ENCODE results near the gene ARG2.
A peak's percentile ranks its signal among the peaks of the same experiment; 100 is the strongest.

ARG2 gene

DNA sequence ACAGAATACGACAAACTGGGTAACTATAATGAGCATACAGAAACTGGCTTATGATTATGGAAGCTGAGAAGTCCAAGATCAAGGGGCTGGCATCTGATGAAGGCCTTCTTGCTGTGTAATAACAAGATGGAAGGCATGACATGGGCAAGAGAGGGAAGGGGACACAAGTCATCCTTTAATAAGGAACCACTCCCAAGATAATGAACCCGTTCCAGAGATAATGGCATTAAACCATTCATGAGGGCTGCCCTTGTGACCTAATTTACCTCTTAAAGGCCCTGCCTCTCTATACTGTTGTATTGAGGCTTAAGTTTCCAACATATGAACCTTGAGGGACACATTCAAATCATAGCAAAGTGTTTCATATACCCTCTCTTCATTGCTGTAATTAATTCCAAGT lies 59.3 kb downstream of the ARG2 start (continued):
- TF ChIP-seq, protein P1, sequence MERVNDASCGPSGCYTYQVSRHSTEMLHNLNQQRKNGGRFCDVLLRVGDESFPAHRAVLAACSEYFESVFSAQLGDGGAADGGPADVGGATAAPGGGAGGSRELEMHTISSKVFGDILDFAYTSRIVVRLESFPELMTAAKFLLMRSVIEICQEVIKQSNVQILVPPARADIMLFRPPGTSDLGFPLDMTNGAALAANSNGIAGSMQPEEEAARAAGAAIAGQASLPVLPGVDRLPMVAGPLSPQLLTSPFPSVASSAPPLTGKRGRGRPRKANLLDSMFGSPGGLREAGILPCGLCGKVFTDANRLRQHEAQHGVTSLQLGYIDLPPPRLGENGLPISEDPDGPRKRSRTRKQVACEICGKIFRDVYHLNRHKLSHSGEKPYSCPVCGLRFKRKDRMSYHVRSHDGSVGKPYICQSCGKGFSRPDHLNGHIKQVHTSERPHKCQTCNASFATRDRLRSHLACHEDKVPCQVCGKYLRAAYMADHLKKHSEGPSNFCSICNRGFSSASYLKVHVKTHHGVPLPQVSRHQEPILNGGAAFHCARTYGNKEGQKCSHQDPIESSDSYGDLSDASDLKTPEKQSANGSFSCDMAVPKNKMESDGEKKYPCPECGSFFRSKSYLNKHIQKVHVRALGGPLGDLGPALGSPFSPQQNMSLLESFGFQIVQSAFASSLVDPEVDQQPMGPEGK (CRISPR knock-in tag; IDR thresholded peaks at IDR 0.05; ENCODE audit: borderline replicate concordance) = no peak
- no peak for TF ChIP-seq SNAI2 (CRISPR knock-in tag; IDR thresholded peaks at IDR 0.05)
- no peak for TF ChIP-seq ARNTL (CRISPR knock-in tag; IDR thresholded peaks at IDR 0.05; ENCODE audit: borderline replicate concordance, low read depth)
- no peak for TF ChIP-seq PPARA (CRISPR knock-in tag; IDR thresholded peaks at IDR 0.05; ENCODE audit: borderline replicate concordance)
- TF ChIP-seq ISL1 (CRISPR knock-in tag; IDR thresholded peaks at IDR 0.05) = no peak
- TF ChIP-seq OSR1 (CRISPR knock-in tag; IDR thresholded peaks at IDR 0.05) = no peak

DNA sequence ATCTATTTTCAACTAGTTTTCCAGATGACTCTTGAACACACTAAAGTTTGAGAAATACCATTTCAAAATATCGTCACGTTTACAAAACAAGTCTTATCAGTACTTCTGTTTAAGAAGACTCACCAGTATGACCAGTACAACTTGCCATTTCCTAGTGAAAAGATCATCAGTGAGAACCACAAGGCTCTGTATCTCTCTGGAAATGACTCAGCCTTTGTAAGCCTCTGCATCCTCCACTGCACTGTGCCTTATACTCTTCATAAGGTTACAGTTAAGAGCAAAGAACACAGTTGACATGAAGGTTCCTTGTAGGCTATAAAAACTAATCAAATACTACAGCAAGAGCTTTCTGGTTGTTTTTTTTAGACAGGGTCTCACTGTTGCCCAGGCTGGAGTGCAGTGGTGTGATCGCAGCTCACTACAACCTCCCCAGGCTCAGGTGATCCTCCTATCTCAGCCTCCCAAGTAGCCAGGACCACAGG lies 60.4 kb downstream of the ARG2 start:
- TF ChIP-seq TOX (CRISPR knock-in tag; IDR thresholded peaks at IDR 0.05; ENCODE audit: borderline replicate concordance) (no peak), ARNTL (CRISPR knock-in tag; IDR thresholded peaks at IDR 0.05; ENCODE audit: borderline replicate concordance, low read depth) (no peak), ZNF565 (CRISPR knock-in tag; conservative IDR thresholded peaks at IDR 0.05; ENCODE audit: low read depth) (no peak), OSR1 (CRISPR knock-in tag; IDR thresholded peaks at IDR 0.05) (no peak), PPARA (CRISPR knock-in tag; IDR thresholded peaks at IDR 0.05; ENCODE audit: borderline replicate concordance) (no peak), CSDC2 (CRISPR knock-in tag; IDR thresholded peaks at IDR 0.05) (no peak)
- TF ChIP-seq, protein P2, sequence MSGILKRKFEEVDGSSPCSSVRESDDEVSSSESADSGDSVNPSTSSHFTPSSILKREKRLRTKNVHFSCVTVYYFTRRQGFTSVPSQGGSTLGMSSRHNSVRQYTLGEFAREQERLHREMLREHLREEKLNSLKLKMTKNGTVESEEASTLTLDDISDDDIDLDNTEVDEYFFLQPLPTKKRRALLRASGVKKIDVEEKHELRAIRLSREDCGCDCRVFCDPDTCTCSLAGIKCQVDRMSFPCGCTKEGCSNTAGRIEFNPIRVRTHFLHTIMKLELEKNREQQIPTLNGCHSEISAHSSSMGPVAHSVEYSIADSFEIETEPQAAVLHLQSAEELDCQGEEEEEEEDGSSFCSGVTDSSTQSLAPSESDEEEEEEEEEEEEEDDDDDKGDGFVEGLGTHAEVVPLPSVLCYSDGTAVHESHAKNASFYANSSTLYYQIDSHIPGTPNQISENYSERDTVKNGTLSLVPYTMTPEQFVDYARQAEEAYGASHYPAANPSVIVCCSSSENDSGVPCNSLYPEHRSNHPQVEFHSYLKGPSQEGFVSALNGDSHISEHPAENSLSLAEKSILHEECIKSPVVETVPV (CRISPR knock-in tag; IDR thresholded peaks at IDR 0.05) = no peak
- peak; percentile 60; the same call in 2 of the 3 replicates for ATAC-seq

DNA sequence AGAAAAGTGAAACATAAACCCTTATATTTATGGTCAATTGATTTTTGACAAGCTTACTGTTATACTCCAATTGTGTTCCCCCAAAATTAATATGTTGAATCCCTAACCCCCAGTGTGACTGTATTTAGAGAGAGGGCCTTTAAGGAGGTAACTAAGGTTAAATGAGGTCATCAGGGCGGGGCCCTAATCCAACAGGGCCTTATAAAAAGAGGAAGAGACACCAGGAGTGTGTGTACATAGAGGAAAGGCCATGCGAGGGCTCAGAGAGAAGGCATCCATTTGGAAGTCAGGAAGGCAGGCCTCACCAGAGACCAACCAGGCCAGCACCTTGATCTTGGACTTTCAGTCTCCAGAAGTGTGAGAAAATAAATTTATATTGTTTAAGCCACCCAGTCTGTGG lies 61.2 kb downstream of the ARG2 start:
- ATAC-seq = no peak

DNA sequence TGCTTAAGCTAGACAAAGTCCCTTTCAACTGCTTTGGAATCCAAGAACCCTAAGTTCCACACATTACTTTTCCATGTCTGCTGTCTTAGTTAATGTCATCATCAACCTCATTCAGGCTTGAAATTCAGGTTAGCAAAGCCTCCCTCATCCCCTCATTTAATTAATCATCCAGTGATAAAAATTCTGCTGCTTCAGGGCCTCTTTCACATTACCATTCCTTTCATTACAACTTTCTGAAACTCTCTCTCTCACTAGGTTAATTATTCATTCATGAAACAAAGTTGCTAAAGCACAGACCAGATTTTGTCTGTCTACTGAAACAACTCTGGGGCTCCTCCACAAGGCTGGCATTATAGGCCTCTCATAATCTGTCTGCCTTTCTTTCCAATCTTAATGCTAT lies 64.1 kb downstream of the ARG2 start:
- no peak for ATAC-seq
- TF ChIP-seq, protein P2 (CRISPR knock-in tag; IDR thresholded peaks at IDR 0.05) = no peak
- TF ChIP-seq ZFP30 (CRISPR knock-in tag; IDR thresholded peaks at IDR 0.05) = no peak
- no peak for TF ChIP-seq ARNTL (CRISPR knock-in tag; IDR thresholded peaks at IDR 0.05; ENCODE audit: borderline replicate concordance, low read depth)

More for the DNA sequence above, 61.2 kb downstream of the ARG2 start:
- TF ChIP-seq CSDC2 (CRISPR knock-in tag; IDR thresholded peaks at IDR 0.05) (no peak), ZFP3 (CRISPR knock-in tag; IDR thresholded peaks at IDR 0.05) (no peak), SNAI2 (CRISPR knock-in tag; IDR thresholded peaks at IDR 0.05) (no peak), TCF4 (CRISPR knock-in tag; IDR thresholded peaks at IDR 0.05; ENCODE audit: borderline replicate concordance) (no peak), ARNTL (CRISPR knock-in tag; IDR thresholded peaks at IDR 0.05; ENCODE audit: borderline replicate concordance, low read depth) (no peak), ISL1 (CRISPR knock-in tag; IDR thresholded peaks at IDR 0.05) (no peak), ZC3H10 (CRISPR knock-in tag; IDR thresholded peaks at IDR 0.05) (no peak)
- TF ChIP-seq, protein P3, sequence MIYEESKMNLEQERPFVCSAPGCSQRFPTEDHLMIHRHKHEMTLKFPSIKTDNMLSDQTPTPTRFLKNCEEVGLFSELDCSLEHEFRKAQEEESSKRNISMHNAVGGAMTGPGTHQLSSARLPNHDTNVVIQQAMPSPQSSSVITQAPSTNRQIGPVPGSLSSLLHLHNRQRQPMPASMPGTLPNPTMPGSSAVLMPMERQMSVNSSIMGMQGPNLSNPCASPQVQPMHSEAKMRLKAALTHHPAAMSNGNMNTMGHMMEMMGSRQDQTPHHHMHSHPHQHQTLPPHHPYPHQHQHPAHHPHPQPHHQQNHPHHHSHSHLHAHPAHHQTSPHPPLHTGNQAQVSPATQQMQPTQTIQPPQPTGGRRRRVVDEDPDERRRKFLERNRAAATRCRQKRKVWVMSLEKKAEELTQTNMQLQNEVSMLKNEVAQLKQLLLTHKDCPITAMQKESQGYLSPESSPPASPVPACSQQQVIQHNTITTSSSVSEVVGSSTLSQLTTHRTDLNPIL (CRISPR knock-in tag; IDR thresholded peaks at IDR 0.05; ENCODE audit: low read depth) = no peak
- TF ChIP-seq, protein P1 (CRISPR knock-in tag; IDR thresholded peaks at IDR 0.05; ENCODE audit: borderline replicate concordance) = no peak
- TF ChIP-seq, protein P4, sequence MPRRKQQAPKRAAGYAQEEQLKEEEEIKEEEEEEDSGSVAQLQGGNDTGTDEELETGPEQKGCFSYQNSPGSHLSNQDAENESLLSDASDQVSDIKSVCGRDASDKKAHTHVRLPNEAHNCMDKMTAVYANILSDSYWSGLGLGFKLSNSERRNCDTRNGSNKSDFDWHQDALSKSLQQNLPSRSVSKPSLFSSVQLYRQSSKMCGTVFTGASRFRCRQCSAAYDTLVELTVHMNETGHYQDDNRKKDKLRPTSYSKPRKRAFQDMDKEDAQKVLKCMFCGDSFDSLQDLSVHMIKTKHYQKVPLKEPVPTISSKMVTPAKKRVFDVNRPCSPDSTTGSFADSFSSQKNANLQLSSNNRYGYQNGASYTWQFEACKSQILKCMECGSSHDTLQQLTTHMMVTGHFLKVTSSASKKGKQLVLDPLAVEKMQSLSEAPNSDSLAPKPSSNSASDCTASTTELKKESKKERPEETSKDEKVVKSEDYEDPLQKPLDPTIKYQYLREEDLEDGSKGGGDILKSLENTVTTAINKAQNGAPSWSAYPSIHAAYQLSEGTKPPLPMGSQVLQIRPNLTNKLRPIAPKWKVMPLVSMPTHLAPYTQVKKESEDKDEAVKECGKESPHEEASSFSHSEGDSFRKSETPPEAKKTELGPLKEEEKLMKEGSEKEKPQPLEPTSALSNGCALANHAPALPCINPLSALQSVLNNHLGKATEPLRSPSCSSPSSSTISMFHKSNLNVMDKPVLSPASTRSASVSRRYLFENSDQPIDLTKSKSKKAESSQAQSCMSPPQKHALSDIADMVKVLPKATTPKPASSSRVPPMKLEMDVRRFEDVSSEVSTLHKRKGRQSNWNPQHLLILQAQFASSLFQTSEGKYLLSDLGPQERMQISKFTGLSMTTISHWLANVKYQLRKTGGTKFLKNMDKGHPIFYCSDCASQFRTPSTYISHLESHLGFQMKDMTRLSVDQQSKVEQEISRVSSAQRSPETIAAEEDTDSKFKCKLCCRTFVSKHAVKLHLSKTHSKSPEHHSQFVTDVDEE (CRISPR knock-in tag; IDR thresholded peaks at IDR 0.05) = no peak
